ENCODE results near the gene MAP3K20. TPM values are rescaled to one million over a fixed set of nuclear protein-coding genes. Genes with fewer than 3 reads are reported as not detected.

Gene MAP3K20
- total and polyA plus RNA-seq, 2 of the 8 experiments (the other 6 are each of a cell fraction or from before 2014, with no cell fraction given): 3.1 to 11.1 TPM

DNA sequence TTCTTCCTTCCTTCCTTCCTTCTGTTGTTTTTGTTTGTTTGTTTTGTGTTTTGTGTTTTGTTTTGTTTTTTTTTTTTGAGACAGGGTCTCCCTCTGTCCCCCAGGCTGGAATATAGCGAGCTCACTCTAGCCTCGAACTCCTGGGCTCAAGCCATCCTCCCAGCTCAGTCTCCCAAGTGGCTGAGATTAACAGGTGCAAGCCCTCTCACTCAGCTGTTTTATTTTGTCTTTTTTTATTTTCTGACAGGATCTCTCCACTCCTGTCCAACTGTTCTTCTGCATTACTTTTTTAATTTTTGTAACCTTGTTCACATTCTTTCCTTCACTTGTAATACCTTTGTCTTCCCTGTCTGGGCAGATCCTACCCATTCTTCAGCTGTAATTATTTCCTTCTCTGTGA, 23.6 kb downstream of the MAP3K20 start:
- no peaks in the 10 kb centered on the region for H3K27me3 ChIP-seq (replicated peaks in 1 of 4; ENCODE audit: control insufficient read depth in 3 of 4, extremely low read depth in 1 of 4, insufficient read depth in 3 of 4, low read length in 3 of 4)
- H3K9ac ChIP-seq (replicated peaks in 1 of 4; ENCODE audit: extremely low read depth in 1 of 4, low read depth in 3 of 4, low read length in 3 of 4): no peak overlapping the region
- no peak overlapping the region for H2BK120ac ChIP-seq (replicated peaks; ENCODE audit: low read depth, low read length)
- H2AK5ac ChIP-seq (ENCODE audit: low read depth, low read length): no peak overlapping the region
- FAIRE-seq: no peak
- H3K36me3 ChIP-seq (ENCODE audit: control insufficient read depth in 2 of 4, insufficient read depth in 4 of 4, low read length in 3 of 4): no peaks in the 10 kb centered on the region
- no peaks in the 10 kb centered on the region for H3K23me2 ChIP-seq (ENCODE audit: low read depth, low read length)
- H2BK12ac ChIP-seq (ENCODE audit: low read depth, low read length): no peak overlapping the region
- H3K56ac ChIP-seq (replicated peaks; ENCODE audit: insufficient read length, low read depth, low read length): no peak overlapping the region
- WGBS, 2 experiments (ENCODE audit: extremely low coverage in 1 of 2, insufficient coverage in 1 of 2, insufficient read length in 1 of 2, insufficient replicate concordance in 2 of 2, low coverage in 1 of 2, low lambda C conversion rate in 2 of 2, missing lambda C conversion rate in 1 of 2): 93% methylated on average over 2 of the region's 2 CpGs; no CpG with 5 or more reads in 1 of the 2 experiments
- H4K5ac ChIP-seq (ENCODE audit: insufficient read length, low read depth, low read length): no peak overlapping the region
- no peak overlapping the region for H3K14ac ChIP-seq (ENCODE audit: insufficient read length)
- no peak overlapping the region for H3K18ac ChIP-seq (ENCODE audit: extremely low read depth, low read length)
- no peak for TF ChIP-seq GTF2F1 (IDR thresholded peaks at IDR 0.05; ENCODE audit: borderline replicate concordance, low read depth, low read length)
- no peak overlapping the region for H2BK15ac ChIP-seq (ENCODE audit: low read length)
- no peak overlapping the region for H3K27ac ChIP-seq (ENCODE audit: low read depth, low read length)
- no peak overlapping the region for H4K8ac ChIP-seq (ENCODE audit: extremely low read depth, insufficient read depth, low read length)
- no peaks in the 10 kb centered on the region for H3K9me3 ChIP-seq (ENCODE audit: insufficient read depth in 2 of 2, low read depth in 1 of 2, low read length in 1 of 2)
- no peak overlapping the region for H3K4ac ChIP-seq (replicated peaks; ENCODE audit: insufficient read length, low read depth, low read length)
- no peak overlapping the region for H2BK20ac ChIP-seq (ENCODE audit: low read length)
- POLR2A ChIA-PET (ENCODE audit: partially characterized antibody): no interaction called here
- no peaks in the 10 kb centered on the region for H3K79me1 ChIP-seq (ENCODE audit: low read depth, low read length)
- CTCF ChIA-PET (ENCODE audit: partially characterized antibody): interaction anchor here (0.7 to 3.5 kb wide), 4 partner anchors 8 to 129 kb away, joined by 3 to 8 read pairs (median 3); no protein-coding TSS in a partner anchor
- no peak overlapping the region for H3K4me2 ChIP-seq (ENCODE audit: insufficient read depth in 1 of 2, low read depth in 2 of 2, low read length in 2 of 2)
- no peaks in the 10 kb centered on the region for H4K20me1 ChIP-seq (replicated peaks in 1 of 2; ENCODE audit: control insufficient read depth in 1 of 2, insufficient read depth in 2 of 2, low read length in 2 of 2)
- no peak overlapping the region for H4K91ac ChIP-seq (replicated peaks; ENCODE audit: insufficient read length, low read length)
- no peak overlapping the region for H2AFZ ChIP-seq (ENCODE audit: low read length)
- H3K4me1 ChIP-seq (replicated peaks in 1 of 4; ENCODE audit: control insufficient read depth in 3 of 4, insufficient read depth in 4 of 4, low read length in 3 of 4): no peaks in the 10 kb centered on the region
- no peak for DNase-seq (ENCODE audit: low read depth in 1 of 2, low spot score in 2 of 2)
- H3K23ac ChIP-seq (ENCODE audit: insufficient read length): no peak overlapping the region
- H2BK5ac ChIP-seq (ENCODE audit: low read depth, low read length): no peak overlapping the region
- no peaks in the 10 kb centered on the region for H3K79me2 ChIP-seq (ENCODE audit: control insufficient read depth in 1 of 2, insufficient read depth in 2 of 2, low read length in 2 of 2)
- H3K4me3 ChIP-seq (ENCODE audit: extremely low read depth in 1 of 4, insufficient read depth in 2 of 4, low read depth in 3 of 4, low read length in 4 of 4): no peak overlapping the region

All from H1 (cell line).